ENCODE results near the gene RPL35.

GRCh38 chr9:124831642-124832364, 30.0 kb downstream of the RPL35 start:
- TF ChIP-seq POLR2A (IDR thresholded peaks at IDR 0.05) = no peak
- TF ChIP-seq, protein P1, sequence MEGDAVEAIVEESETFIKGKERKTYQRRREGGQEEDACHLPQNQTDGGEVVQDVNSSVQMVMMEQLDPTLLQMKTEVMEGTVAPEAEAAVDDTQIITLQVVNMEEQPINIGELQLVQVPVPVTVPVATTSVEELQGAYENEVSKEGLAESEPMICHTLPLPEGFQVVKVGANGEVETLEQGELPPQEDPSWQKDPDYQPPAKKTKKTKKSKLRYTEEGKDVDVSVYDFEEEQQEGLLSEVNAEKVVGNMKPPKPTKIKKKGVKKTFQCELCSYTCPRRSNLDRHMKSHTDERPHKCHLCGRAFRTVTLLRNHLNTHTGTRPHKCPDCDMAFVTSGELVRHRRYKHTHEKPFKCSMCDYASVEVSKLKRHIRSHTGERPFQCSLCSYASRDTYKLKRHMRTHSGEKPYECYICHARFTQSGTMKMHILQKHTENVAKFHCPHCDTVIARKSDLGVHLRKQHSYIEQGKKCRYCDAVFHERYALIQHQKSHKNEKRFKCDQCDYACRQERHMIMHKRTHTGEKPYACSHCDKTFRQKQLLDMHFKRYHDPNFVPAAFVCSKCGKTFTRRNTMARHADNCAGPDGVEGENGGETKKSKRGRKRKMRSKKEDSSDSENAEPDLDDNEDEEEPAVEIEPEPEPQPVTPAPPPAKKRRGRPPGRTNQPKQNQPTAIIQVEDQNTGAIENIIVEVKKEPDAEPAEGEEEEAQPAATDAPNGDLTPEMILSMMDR (IDR thresholded peaks at IDR 0.05) = no peak

Data from Peyer's patch (tissue), 4 donors.